Measurements from ENCODE around the gene RAB11FIP4. TPM values are rescaled to one million over a fixed set of nuclear protein-coding genes. Genes with fewer than 3 reads are reported as not detected.
A peak's percentile ranks its signal among the peaks of the same experiment; 100 is the strongest.

RAB11FIP4 gene
- total RNA-seq, 1 donor, result 0.72 TPM

DNA sequence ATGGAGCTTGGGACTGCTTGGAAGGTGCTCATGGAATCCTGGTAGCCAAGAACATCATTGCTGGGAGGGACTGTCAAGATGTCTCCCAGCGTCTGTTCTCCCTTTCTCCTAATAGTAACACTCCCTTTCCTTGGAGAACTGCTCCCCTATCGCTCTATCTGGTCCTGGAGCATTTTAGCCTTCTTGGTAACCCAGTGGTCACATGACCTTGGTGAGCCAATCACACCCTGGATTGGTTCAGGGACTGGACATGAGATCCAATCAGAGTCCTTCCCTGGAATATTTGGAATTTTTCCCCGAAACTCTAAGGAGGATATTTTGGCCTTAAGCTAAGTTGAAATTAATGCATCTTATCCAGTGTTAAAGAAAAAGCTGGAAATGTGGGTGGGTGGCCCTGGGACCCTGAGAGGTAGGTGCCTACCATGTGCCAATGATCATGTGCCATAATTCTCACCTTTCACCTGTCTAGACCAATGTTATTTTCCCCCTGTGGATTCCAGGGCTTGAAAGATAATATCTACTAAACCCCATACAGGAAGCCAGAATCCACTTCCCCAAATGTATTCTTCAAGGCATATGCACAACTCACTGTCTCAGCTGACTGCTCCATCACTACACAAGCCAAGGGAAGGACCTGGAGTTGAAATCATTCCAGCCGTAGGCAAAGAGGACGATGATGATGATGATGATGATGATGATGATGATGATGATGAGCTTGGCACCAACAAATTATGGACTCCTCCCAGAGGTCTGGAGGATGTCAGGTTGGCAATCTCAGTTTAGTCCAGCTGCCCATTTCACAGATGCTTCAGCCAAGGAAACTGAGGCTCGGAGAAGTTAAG is 193.2 kb downstream of the RAB11FIP4 start:
- Histone ChIP-seq H3K4me2 (ENCODE audit: insufficient read depth, low read length) (no peak overlapping the region), H3K27ac (ENCODE audit: low read depth, low read length) (no peak overlapping the region), H2AFZ (ENCODE audit: low read length) (no peak overlapping the region), H4K20me1 (ENCODE audit: insufficient read depth, low read length) (peaks cover 19% of the 10 kb centered on the region), H3K4me3 (ENCODE audit: insufficient read depth, low read length) (no peak overlapping the region), H3K27me3 (ENCODE audit: insufficient read depth, low read length) (no peaks in the 10 kb centered on the region), H3K36me3 (ENCODE audit: insufficient read depth, low read length) (peaks cover 67% of the 10 kb centered on the region), H3K4me1 (ENCODE audit: insufficient read depth, low read length) (peaks cover 41% of the 10 kb centered on the region), H3K79me2 (ENCODE audit: insufficient read depth, low read length) (peaks cover 79% of the 10 kb centered on the region), H3K9me3 (ENCODE audit: low read depth, low read length) (no peaks in the 10 kb centered on the region)
- TF ChIP-seq, protein P1, sequence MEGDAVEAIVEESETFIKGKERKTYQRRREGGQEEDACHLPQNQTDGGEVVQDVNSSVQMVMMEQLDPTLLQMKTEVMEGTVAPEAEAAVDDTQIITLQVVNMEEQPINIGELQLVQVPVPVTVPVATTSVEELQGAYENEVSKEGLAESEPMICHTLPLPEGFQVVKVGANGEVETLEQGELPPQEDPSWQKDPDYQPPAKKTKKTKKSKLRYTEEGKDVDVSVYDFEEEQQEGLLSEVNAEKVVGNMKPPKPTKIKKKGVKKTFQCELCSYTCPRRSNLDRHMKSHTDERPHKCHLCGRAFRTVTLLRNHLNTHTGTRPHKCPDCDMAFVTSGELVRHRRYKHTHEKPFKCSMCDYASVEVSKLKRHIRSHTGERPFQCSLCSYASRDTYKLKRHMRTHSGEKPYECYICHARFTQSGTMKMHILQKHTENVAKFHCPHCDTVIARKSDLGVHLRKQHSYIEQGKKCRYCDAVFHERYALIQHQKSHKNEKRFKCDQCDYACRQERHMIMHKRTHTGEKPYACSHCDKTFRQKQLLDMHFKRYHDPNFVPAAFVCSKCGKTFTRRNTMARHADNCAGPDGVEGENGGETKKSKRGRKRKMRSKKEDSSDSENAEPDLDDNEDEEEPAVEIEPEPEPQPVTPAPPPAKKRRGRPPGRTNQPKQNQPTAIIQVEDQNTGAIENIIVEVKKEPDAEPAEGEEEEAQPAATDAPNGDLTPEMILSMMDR (IDR thresholded peaks at IDR 0.05; ENCODE audit: extremely low read depth, low read depth, low read length), result no peak
- no peak for DNase-seq (ENCODE audit: insufficient read length, low spot score, missing footprints)

DNA sequence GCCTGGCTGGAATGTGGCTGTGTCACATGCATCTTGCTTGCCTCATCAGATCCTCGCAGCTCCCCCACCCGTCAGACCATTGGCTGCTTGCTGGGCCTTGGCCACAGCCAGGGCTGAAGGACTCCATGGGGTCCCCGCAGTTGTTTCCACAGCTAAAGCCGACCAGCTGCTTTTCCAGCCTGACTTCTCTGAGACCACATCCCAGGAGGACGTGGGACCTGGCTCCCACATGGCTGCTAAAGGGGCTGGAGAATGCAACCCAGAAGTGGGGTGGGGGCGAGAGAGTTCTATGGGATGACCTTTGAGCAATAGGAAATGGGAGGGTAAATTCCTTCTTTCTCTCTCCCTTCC is 193.8 kb downstream of the RAB11FIP4 start:
- H3K79me2 ChIP-seq (ENCODE audit: insufficient read depth, low read length), result peaks cover 79% of the 10 kb centered on the region
- no peak for DNase-seq (ENCODE audit: insufficient read length, low spot score, missing footprints)
- peaks cover 35% of the 10 kb centered on the region for H3K4me1 ChIP-seq (ENCODE audit: insufficient read depth, low read length)

DNA sequence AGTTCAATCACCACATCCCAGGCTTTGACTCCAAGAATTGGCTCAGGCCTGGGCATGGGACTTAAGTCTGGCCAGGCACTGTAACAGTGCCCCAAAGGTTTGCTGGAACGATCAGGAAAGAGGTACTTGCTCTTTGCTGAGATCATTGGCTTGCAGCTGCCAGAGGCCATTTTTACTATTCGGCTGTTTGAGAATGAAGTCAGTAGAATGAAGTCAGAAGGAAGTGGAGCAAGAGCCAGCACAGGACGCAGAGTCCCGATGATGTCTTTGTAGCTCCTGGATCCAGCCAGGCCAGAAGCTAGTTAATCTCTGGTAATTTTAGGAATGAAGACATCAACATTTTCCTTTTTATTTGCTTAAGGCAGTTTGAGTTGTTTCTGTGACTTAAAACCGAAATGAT is 195.5 kb downstream of the RAB11FIP4 start:
- H3K4me2 ChIP-seq (ENCODE audit: insufficient read depth, low read length), result no peak overlapping the region
- peak overlapping the region; percentile 62 for H3K27ac ChIP-seq (ENCODE audit: low read depth, low read length)
- peaks cover 90% of the 10 kb centered on the region for H3K79me2 ChIP-seq (ENCODE audit: insufficient read depth, low read length)
- H4K20me1 ChIP-seq (ENCODE audit: insufficient read depth, low read length), result peaks cover 4% of the 10 kb centered on the region
- no peaks in the 10 kb centered on the region for H3K27me3 ChIP-seq (ENCODE audit: insufficient read depth, low read length)
- H2AFZ ChIP-seq (ENCODE audit: low read length), result no peak overlapping the region
- peak; percentile 77 for DNase-seq (ENCODE audit: insufficient read length, low spot score, missing footprints)
- peaks cover 20% of the 10 kb centered on the region for H3K4me1 ChIP-seq (ENCODE audit: insufficient read depth, low read length)
- H3K9me3 ChIP-seq (ENCODE audit: low read depth, low read length), result no peaks in the 10 kb centered on the region
- H3K36me3 ChIP-seq (ENCODE audit: insufficient read depth, low read length), result peaks cover 81% of the 10 kb centered on the region
- H3K4me3 ChIP-seq (ENCODE audit: insufficient read depth, low read length), result no peak overlapping the region
- TF ChIP-seq, protein P1 (IDR thresholded peaks at IDR 0.05; ENCODE audit: extremely low read depth, low read depth, low read length), result no peak

More for the DNA sequence above, 193.8 kb downstream of the RAB11FIP4 start:
- TF ChIP-seq, protein P1 (IDR thresholded peaks at IDR 0.05; ENCODE audit: extremely low read depth, low read depth, low read length), result no peak
- H3K36me3 ChIP-seq (ENCODE audit: insufficient read depth, low read length), result peaks cover 68% of the 10 kb centered on the region
- no peaks in the 10 kb centered on the region for H3K27me3 ChIP-seq (ENCODE audit: insufficient read depth, low read length)
- no peak overlapping the region for H3K4me2 ChIP-seq (ENCODE audit: insufficient read depth, low read length)
- H3K27ac ChIP-seq (ENCODE audit: low read depth, low read length), result no peak overlapping the region
- no peak overlapping the region for H3K4me3 ChIP-seq (ENCODE audit: insufficient read depth, low read length)
- H4K20me1 ChIP-seq (ENCODE audit: insufficient read depth, low read length), result peaks cover 19% of the 10 kb centered on the region
- no peak overlapping the region for H2AFZ ChIP-seq (ENCODE audit: low read length)
- H3K9me3 ChIP-seq (ENCODE audit: low read depth, low read length), result no peaks in the 10 kb centered on the region

DNA sequence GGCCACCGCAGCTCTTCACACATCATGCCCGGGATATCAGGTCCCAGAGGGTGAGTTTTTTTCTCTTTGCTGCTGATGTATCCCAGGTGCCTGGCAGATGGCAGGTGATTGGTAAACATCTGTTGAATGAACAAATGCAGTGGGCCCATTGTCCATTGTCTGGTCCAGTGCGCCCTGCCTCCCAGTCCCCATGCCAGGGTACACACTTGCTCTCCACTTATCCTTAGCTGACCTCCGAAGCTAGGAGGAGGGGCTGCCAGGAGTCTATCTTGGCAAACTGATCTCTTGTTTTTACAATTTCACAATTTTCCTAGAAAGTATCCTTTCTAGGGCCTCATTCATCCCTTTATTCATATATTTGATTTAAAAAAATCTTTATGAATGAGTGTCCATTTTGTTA is 196.0 kb downstream of the RAB11FIP4 start:
- Histone ChIP-seq H3K79me2 (ENCODE audit: insufficient read depth, low read length) (peaks cover 88% of the 10 kb centered on the region), H3K36me3 (ENCODE audit: insufficient read depth, low read length) (peaks cover 81% of the 10 kb centered on the region), H3K27me3 (ENCODE audit: insufficient read depth, low read length) (no peaks in the 10 kb centered on the region), H3K27ac (ENCODE audit: low read depth, low read length) (peak overlapping the region; percentile 62), H3K4me1 (ENCODE audit: insufficient read depth, low read length) (peaks cover 17% of the 10 kb centered on the region), H2AFZ (ENCODE audit: low read length) (no peak overlapping the region), H3K4me3 (ENCODE audit: insufficient read depth, low read length) (no peak overlapping the region), H3K9me3 (ENCODE audit: low read depth, low read length) (no peaks in the 10 kb centered on the region), H3K4me2 (ENCODE audit: insufficient read depth, low read length) (no peak overlapping the region), H4K20me1 (ENCODE audit: insufficient read depth, low read length) (peaks cover 4% of the 10 kb centered on the region)
- no peak for DNase-seq (ENCODE audit: insufficient read length, low spot score, missing footprints)
- TF ChIP-seq, protein P1 (IDR thresholded peaks at IDR 0.05; ENCODE audit: extremely low read depth, low read depth, low read length), result no peak

All from osteoblast (primary cell).